ENCODE results near the gene SCN1B.

Gene SCN1B

DNA sequence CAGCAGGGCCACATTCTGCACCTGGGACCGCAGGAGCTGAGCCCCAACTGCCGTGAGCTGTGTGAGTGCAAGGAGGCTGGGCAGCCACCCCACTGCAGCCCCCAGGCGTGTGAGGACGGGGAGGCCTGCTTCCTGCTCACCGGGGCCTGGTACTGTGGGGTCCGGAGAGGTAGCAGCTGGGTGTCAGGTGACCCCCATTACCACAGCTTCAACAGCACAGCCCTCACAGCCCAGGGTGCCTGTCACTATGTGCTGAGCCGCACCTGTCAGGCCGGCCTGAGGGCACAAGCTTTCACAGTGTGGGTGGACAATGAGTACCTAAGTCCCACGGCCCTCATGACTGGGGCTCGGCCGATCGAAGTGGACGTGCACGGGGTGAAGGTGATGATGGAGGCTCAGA is 49.6 kb downstream of the SCN1B start:
- DNase-seq = no peak

DNA sequence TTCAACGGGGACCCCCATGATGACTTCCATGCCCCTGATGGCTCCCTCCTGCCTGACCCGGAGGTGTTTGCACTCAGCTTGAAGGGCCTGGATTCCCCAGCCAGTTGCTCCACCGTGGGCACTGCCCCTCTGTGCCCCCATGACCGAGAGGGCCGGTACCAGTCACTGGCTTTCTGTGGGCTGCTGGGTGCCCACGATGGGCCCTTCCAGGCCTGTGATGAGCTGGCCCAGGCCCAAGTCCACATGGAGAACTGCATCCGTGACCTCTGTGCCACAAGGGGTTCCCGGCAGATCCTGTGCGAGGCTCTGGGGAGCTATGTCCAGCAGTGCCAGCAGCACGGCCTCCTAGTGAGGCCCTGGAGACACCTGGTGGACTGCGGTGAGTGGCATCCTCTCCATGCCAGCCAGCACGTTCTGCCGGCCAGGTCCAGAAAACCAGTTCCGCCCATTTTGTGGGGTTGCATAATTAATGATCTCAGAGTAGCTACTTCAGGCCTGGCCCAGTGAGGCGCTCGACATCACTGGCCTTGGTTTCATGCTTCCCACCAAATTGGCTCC is 50.4 kb downstream of the SCN1B start:
- DNase-seq = no peak

DNA sequence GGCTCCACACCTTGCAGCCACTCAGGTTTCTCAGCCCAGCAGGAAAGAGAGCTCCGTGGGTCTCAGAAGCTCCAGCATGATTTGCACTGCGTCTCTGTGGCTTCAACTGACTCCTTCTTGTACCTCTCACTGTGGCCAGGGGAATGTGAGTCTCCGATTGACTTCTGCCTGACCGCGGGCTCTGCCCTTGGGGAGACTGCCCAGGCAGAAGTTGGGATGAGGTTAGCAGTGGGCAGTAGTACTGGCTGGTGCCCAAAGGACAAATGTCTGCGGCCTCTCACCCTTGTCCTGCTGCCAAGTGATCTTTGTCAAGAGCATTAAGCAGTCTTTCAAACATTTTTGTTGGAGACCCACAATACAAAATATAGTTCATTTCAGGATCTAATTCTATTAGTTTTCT is 50.9 kb downstream of the SCN1B start:
- DNase-seq = no peak

DNA sequence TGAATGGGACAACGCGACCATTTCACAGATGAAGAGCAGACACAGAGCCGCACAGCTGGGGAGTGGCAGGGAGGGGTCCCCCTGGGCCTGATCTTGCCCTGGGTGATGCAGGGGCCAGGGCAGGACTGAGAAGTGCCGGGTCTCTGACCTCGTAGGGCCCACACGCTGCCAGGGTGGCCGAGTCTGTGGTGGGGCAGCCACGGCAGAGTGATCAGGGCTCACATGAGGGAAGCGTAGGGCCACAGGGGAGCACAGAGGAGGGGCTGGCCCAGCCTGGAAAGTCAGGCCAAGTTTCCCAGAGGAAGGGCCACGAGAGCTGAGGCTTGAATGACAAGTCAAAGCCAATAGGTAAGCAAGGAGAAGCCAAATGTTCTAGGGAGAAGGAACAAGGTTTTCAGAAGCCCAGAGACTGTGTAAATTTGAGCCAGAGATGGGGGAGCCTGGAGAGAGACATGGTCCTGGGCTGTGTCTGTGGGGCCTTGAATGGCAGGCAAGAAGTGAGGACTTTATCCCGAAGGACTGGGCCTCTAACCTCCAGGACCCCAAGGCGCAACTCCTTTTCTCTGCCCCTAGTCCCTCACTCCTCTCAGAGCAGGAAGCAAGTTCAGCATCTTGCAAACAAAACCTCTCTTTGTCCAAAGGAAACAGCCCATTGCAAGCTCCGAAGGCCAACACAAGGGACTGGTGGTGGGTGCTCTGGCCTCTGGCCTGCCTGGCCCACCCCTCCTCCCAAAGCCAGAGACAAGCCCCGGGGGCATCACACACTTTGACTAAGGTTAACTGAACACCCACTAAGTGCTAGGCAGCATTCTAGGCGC is 53.6 kb downstream of the SCN1B start:
- no peak for DNase-seq

DNA sequence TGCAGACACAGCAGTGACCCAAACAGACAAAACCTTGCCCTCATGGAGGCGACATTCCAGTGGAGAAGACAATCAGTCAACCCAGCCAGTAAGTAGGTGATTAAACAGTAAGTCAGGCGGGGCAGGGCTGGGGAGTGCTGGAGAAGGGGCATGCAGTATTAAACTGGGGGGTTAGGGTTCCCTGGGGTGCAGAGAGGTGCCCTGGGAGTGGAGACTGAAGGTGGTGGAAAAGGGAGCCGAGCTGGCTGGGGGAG is 54.2 kb downstream of the SCN1B start:
- DNase-seq = no peak

DNA sequence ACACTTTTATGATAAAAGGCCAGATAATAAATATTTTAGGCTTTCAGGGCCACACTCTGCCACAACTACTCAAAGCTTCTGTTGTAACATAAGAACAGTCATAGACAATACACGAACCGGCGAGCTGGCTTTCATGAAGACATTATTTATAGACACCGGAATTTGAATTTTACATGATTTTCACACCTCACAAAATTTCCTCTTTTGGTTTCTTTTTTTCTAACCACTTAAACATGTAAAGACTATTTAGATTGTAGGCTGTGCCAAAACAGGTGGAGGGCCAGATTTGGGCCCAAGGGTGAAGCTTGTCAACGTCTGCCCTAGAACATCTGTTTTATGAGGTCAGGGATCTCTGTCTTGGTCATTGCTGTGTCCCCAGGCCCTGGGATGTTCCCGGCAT is 55.7 kb downstream of the SCN1B start:
- no peak for DNase-seq

DNA sequence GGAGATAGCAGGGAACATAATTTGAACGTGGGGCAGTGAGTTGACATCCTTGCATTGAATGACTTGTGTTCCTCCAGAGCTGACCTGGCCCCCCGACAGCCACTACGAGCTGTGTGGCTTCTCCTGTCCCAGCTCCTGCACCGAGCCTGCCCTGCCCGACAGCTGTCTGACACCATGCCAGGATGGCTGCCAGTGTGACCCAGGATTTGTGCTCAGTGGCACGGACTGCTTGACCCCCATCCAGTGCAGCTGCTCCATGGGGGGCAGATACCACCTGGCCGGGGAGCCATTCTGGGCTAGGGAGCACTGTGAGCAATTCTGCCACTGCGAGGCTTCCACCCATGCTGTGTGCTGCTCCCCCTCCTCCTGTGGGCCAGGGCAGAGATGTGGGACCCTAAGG is 56.2 kb downstream of the SCN1B start:
- no peak for DNase-seq

DNA sequence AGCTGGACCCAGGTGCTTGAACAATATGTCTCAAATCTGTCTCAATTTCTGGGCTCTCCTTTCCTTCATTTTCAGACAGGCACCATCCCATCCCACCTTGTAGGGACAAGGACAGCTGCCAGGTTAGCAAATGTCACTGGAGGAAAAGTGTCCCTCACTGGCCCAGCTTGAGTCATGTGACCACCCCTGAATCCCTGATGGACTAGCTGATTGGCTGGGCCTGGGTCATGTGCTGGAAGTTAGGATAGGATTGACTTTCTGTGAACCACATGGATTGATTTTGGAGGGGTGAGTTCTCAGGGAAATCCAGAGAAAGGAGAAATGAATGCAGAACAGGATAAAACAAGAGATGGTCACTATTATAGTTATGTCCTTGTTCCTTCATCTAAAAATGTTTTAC is 57.1 kb downstream of the SCN1B start:
- no peak for DNase-seq

DNA sequence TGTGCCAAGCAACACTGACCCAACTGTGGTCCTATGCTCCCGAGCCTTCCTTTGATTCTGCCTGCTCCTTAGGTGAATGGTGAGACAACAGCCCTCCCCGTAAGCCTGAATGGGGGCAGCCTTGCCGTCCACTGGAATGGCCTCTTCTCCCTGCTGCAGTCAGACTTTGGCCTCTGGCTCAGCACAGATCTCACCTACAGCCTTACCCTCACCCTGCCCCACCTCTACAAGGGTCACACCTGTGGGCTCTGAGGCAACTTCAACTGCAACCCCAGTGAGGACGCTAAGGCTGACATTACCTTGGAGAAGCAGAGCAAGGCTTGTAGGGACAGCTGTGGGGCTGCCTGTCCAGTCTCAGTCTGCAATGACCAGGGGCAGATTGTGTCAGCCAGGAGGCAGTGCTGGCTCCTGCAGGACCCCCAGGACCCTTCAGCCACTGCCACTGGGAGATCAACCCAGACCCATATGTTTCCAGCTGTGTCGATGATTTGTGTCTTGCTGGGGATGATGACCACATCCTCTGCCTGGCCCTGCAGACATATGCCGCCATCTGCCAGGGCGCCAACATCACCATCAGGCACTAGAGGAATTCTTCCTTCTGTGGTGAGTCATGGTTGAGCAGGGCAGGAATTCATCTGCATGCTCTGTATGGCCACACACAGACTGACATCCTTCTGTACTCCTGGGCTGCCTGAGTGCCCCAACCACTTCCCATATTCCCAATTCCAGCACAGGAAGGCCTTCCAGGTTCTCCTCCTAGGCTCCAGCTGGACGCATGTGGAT is 58.1 kb downstream of the SCN1B start:
- no peak for DNase-seq

DNA sequence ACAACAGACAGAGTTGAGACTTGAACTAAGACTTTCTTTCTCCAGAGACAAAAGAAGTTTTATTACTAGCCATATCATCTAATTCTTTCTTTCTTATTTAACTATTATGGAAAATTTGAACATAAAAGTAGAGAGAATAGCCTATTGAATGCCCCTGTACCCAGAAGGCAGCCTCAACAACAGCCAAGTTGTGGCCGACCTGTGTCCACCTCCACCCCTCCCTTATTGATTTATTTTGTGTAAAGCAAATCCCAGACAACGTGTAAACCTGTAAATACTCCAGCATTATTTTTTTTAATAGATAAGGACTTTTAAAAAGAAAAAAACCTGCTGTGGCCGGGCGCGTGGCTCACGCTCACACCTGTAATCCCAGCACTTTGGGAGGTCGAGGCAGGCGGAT is 59.3 kb downstream of the SCN1B start:
- DNase-seq = no peak

Measured in stimulated activated CD8-positive, alpha-beta memory T cell treated with anti-CD3 and anti-CD28 coated beads, Interleukin-4, amount 100 ng/mL, for 48 hours (primary cell).